Femur (tissue), 1 donor: ENCODE results near the gene SLC22A23.
"Not testable (repeated sequence)": the region's sequence is repeated elsewhere in the genome, so short reads cannot be mapped to it uniquely, and the experiment has no call there.

Source experiments
- DNase-seq: peaks from one replicate; pipeline ENCODE4 v3.0.0-alpha.2; 2017

The SLC22A23 gene

GRCh38 chr6:3382326-3383279 lies 74.2 kb downstream of the SLC22A23 start:
- DNase-seq: no peak

GRCh38 chr6:3381233-3381921 lies 75.5 kb downstream of the SLC22A23 start:
- peak; percentile 79 for DNase-seq

- DNase-seq: no peak
These were observed 76.3 kb downstream of the SLC22A23 start for GRCh38 chr6:3380344-3381232.

GRCh38 chr6:3379482-3380060 lies 77.3 kb downstream of the SLC22A23 start:
- DNase-seq: no peak

GRCh38 chr6:3378808-3379207 lies 78.0 kb downstream of the SLC22A23 start:
- not testable (repeated sequence) for DNase-seq

- DNase-seq: not testable (repeated sequence)
These were observed 78.5 kb downstream of the SLC22A23 start for GRCh38 chr6:3378398-3378782.

GRCh38 chr6:3377536-3378397 lies 79.1 kb downstream of the SLC22A23 start:
- DNase-seq: no peak

GRCh38 chr6:3376893-3377535 lies 79.8 kb downstream of the SLC22A23 start:
- no peak for DNase-seq

GRCh38 chr6:3376064-3376463 lies 80.8 kb downstream of the SLC22A23 start:
- DNase-seq: no peak

GRCh38 chr6:3373597-3374203 lies 83.2 kb downstream of the SLC22A23 start:
- DNase-seq: no peak

- no peak for DNase-seq
These were observed 83.8 kb downstream of the SLC22A23 start for GRCh38 chr6:3372912-3373554.

GRCh38 chr6:3372184-3372846 lies 84.5 kb downstream of the SLC22A23 start:
- DNase-seq: no peak

- no peak for DNase-seq
These were observed 85.5 kb downstream of the SLC22A23 start for GRCh38 chr6:3371222-3371949.

- no peak for DNase-seq
These were observed 86.3 kb downstream of the SLC22A23 start for GRCh38 chr6:3370361-3371221.

GRCh38 chr6:3369985-3370360 lies 86.9 kb downstream of the SLC22A23 start:
- no peak for DNase-seq

GRCh38 chr6:3368685-3369084 lies 88.2 kb downstream of the SLC22A23 start:
- DNase-seq: no peak

- DNase-seq: no peak
These were observed 89.2 kb downstream of the SLC22A23 start for GRCh38 chr6:3367630-3368029.
